RKO (cell line): ENCODE measurements around the gene RNF223.
"Not testable (repeated sequence)": the region's sequence is repeated elsewhere in the genome, so short reads cannot be mapped to it uniquely, and the experiment has no call there.

Source experiments
- DNase-seq: peaks from one replicate; pipeline ENCODE4 v3.0.0-alpha.2; 2016; ENCODE audit warnings: low spot score

Gene RNF223

DNA sequence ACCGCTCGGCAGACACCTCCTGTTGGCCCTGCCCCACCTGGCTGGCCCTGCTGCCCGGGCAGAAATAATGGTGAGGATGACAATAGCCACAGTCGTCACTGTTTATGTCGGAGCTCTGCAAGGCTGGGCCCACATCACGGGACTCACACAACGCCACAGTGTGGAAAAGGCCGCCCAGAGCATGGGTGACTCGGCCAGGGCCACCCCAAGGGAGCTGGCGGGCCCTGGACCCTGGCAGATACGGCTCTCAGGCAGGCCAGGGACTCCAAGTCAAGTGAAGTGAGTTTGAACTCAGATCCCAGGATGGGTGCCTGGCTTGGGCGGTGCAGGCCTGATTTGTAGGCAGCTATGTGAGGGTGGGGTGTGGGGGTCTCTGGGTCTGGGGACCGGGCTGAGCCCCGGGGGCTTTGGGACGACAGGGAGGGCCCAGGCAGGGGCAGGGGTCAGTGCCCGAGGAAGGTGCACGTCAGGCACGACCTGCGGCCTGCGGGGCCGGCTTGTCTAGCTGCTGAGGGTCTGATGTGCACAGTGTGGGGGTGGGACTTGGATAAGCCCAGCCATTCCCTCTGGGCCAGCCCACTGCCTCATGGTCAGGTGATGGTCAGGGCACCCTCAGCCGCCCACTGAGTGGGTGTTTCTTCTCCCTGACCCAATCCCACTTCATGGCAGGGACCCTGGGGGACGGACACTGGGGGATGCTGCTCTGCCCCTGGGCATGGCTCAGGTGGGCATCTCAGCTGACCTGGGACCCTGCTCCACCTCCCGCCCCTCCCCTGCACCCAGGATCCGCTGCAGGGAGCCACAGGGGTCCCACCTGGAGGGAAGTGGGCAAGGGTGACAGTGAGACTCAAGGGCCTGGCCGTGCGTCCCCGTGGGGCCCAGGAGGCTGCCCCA lies 1.0 kb downstream of the RNF223 start:
- DNase-seq = no peak

DNA sequence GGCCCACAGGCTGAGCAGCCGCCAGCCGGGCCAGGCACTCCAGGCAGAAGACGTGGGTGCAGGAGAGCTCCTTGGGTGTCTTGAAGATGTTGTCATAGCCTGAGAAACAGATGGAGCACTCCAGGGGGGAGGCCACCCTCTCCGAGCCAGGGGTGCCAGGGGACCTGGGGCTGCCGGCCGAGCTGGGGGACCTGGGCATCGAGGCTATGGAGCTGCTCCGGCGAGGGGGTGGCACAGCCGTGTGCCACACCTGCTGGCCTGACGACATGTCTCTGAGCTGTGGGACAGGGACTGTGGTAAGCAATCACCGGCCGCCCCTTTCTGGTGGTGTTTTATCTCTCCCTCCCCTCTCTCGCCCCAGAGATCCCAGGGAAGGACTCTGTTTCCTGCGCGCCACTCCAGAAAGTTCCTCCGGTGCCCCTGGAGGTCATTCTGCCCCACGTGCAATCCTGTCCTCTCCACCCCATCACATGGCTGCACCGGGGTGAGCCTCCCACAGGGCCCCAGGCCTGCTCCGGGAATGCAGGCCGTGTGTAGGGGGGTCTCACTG lies 1.7 kb downstream of the RNF223 start:
- no peak for DNase-seq

DNA sequence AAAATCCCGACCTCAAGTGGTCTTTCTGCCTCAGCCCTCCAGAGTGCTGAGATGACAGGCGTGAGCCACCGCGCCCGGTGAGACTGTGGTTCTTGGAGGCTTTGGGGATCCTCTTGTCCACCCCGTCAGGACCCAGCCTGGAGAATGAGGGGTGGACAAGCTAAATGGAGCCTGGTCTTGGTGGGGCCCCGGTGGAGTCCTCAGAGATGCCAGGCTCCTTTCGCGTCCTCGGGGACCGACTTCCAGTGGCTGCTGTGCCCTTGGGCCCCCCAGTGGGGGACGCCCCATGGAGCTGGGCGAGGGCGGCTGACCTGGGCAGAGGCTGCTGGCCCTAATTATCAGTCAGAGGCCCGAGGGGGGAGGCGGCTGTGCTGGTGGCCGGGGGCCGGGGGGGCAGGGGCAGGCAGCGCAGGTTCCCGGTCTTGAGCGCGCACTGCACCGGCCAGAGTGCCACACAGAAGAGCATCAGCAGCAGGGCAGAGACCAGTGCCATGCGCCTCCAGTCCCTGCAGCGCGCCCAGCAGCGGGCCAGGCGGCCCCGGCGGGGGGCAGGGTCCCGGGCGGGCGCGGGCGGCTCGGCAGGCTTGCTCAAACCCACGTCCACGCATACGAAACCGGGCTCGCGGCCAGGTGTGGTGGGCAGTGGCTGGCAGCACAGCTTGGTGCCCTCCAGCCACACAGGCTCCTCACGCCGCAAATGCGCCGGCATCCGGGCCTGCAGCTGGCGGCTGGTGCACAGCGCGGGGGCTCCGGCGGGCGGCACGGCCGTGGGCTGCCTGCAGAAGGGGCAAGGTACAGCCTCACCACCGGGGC lies 2.4 kb downstream of the RNF223 start:
- no peak for DNase-seq

DNA sequence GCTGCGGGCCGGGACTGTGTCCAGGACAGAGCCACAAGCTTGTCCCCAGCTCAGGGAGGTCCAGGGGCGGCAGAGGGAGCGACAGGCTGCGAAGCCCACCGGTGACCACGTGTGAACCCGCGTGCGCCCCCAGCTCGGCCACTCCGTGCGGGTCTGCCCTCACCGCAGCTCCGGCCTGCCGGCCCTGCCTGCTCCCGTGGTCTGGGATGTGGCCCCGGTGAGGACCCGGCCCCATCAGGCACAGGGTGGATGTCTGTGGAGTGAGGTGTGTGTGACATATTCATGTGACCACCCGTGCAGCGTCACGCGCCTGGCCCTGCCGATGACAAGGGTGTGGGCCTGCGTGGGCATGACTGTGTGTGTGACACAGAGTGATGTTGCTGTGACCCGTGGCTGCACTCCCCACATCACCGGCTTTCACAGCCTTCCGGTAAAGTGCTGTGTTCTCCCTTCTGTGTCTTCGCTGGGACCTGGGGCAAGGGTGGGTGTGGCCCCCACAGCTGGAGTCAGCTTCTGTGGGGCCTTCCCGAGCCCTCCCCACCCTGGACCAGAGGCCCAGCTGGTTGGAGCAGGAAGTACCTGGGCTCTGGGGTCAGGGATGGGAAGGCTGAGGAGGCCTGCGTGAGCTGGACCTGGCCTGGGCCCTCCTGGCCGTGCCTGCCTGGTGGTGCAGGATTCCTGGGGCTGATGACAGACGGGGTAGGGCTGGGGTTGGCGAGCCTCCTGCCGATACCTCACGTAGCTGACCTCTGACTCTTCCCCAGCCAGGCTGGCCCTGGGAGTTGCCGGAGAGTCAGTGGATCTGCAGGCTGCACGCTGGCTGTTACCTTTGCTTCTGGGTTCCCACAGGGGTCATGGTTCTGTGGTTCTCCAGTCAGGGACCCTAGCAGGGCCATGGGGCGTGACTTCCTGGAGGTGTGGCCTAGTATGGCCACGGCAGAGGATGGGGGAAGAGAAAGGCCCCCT lies 4.1 kb downstream of the RNF223 start:
- DNase-seq = no peak

DNA sequence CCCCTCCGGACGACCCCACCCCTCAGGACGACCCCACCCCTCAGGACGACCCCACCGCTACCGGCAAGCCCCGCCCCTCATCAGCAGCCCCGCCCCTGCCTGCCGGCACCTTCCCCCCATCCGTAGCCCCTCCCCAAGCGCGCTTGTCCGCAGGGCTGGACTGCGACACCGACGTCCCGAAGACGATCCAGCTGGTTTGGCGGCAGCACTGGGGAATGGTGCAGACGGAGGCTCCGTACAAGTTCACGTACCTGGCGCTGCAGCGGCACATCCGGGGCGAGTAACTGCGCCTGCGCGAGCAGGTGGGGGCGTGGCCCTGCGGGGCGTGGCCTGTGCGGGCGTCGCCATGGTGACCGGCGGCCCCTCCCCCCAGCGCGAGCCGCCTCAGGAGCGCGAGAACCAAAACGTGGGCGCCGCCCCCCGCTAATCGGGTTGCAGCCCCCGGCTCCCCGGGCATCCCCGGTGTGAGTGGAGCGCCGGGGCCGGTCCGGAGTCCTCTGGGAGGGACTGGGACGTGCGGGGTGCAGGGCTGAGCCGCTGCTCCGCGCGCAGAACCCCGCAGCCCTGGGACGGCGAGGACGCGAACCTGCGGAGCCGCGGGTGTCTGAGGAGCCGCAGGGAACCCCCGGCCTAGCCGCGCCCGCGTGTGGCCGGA lies 4.9 kb downstream of the RNF223 start:
- peak; percentile 62 for DNase-seq

DNA sequence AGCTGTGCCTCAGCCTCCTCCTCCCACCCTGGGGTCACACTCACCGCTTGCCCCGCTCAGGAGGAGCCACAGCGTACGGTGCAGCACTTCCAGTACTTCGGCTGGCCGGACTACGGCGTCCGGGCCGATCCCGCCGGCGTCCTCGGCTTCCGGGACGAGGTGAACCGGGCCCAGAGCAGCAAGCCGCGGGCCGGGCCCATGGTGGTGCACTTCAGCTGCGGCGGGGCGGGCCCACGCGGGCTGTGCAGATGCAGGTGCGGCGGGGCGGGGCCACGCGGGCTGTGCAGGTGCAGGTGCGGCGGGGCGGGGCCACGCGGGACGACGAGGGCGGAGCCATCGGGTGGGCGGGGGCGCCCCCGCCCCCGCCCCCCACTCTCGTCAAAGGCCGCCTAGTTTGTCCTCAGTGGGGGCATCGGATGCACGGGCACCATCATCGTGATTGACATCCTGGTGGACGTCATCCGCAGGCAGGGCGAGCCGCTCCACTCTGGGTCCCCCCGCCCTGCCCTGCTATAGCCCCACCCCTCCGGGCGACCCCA lies 5.5 kb downstream of the RNF223 start:
- no peak for DNase-seq

DNA sequence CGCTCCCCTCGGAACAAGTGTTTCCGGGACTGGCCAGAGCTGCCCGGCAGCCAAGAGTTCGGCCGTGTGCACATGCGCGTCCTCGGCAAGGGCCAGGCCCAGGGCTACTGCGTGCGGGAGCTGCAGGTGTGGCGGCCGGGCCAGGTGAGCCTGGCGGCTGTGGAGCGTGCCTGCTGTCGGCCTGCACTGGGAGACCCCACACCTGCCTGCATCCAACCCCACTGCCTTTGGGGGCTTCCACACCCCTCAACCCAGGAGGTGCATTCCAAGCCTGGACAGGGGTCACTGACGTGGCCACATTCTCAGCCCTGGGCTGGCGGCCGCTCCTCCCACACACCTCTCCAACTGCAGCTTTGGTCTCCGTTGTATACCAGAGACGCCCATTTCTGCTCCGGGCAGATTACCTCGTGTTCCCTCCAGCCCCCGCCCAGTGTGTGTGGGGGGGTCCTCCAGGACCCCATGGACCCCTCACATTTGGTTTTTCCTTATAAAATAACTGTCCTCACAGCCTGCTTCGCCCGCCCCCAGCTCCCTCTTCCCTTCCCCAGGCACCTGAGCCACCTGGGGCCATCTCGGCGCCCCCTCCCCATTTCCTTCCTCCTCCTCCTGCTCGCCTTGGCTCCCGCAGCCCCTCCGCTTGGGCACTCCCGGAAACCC lies 6.1 kb downstream of the RNF223 start:
- no peak for DNase-seq

DNA sequence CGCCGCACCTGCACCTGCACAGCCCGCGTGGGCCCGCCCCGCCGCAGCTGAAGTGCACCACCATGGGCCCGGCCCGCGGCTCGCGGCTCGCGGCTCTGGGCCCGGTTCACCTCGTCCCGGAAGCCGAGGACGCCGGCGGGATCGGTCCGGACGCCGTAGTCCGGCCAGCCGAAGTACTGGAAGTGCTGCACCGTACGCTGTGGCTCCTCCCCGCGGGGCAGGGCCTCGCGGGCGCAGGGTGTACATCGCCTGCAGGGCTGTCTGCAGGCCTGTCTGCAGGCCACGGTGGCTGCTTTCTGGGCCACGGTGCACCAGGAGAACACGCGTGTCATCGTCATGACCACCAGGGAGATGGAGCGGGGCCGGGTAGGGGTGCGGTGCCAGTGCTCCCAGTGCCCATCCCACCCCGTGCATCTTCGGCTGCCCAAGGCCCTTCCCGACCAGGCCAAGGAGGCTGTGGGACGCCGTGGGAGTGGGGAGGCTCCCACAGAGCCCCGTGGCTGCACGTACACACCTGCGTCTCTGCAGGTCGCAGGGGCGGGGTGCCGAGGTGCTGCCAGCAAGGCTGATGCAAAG lies 6.7 kb downstream of the RNF223 start:
- no peak for DNase-seq

DNA sequence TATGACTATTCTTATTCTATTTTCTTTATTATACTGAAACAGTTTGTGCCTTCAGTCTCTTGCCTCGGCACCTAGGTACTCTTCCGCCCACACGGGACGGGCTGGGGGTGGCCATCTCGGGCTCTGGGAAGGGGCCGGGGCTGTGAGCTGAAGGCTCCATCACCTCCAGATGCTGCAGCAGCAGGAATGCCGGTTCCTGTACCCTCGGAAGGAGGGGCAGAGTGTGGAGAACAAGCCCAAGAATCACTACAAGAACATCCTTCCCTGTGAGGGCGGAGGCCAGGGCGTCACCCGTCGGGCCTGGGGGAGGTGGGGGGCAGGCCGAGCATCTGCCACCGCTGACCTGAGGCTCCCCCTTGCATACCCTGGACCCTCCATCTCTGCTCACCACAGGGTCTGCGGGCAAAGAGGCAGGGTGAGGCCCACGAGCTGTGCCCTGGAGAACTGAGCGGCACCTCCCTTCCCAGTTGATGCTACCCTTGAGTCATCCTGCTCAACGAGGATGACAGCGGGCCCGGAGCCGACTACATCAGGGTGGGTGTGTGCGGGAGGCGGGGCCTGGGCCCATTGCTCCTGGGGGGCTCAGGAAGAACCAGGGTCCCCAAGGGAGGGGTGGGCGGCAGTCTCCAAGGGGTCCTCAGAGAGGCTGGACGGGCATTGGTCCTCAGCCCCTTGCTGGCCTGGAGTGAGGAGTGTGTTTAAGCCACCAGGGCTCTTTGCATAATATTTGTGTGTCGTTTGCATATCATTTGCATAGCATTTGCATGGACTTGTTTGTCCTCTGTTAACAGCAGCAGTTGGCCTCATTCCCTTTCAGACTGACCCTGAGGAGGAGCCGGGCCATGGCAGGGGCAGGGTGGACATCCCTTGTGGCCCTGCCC lies 7.5 kb downstream of the RNF223 start:
- DNase-seq = no peak

DNA sequence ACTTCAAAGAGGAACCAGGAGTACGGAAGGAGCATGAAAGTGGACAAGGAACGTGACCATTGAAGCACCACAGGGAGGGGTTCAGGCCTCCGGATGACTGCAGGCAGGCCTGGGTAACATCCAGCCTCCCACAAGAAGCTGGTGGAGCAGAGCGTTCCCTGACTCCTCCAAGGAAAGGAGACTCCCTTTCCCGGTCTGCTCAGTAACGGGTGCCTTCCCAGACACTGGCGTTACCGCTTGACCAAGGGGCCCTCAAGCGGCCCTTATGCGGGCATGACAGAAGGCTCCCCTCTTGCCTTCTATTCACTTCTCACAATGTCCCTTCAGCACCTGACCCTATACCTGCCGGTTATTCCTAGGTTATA lies 8.2 kb downstream of the RNF223 start:
- DNase-seq = not testable (repeated sequence)

DNA sequence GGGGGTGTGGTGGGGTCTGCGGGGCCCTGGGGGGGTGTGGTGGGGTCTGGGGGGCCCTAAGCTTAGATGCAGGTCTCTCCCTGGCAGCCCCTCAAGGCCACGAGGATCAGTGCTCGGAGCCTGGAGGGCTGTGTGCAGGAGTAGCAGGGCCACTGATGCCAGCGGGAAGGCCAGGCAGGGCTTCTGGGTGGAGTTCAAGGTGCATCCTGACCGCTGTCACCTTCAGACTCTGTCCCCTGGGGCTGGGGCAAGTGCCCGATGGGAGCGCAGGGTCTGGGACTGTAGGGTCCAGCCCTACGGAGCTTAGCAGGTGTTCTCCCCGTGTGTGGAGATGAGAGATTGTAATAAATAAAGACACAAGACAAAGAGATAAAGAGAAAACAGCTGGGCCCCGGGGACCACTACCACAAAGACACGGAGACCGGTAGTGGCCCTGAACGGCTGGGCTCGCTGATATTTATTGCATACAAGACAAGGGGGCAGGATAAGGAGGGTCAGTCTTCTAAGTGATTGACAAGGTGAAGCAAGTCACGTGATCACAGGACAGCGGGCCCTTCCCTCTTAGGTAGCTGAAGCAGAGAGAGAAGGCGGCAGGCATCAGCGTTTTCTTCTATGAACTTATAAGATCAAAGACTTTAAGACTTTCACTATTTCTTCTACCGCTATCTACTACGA lies 8.7 kb downstream of the RNF223 start:
- no peak for DNase-seq

DNA sequence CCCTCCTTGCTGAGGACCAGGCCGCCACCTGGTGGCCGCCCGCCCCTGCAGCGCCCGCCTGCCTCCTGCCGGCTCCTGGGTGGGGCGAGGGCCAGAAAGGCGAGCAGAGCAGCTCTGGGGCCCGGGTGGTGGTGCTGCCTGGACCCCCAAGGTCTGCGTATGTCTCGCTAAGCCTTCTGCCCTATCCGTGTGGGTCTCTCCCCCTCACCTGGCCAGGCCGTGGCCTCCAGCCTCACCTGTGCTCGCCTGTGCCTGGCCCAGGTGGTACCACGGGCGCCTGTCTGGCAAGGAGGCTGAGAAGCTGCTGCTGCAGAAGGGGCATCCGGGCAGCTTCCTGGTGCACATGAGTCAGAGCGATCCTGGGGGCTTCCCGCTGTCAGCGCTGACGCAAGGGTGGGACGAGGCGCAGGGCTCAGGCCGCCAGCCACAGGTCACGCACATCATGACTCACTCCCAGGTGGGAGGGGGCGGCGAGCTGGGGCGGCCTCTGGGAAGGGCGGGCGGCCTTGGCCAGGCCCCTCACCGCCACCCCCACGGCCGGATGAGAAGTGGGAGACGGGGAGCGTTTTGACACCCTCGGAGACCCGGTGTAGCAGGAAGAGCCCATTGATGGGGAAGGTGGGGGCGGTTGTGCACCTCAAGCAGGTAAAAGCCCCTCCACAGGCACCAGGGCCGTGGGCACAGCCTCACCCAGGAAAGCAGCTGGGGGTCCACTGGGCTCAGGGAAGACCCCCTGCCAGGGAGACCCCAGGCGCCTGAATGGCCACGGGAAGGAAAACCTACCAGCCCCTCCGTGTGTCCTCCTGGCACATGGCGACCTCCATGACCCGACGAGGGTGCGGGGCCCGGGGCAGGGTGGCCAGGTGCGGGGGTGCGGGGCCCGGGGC lies 9.9 kb downstream of the RNF223 start:
- peak; percentile 90 for DNase-seq

DNA sequence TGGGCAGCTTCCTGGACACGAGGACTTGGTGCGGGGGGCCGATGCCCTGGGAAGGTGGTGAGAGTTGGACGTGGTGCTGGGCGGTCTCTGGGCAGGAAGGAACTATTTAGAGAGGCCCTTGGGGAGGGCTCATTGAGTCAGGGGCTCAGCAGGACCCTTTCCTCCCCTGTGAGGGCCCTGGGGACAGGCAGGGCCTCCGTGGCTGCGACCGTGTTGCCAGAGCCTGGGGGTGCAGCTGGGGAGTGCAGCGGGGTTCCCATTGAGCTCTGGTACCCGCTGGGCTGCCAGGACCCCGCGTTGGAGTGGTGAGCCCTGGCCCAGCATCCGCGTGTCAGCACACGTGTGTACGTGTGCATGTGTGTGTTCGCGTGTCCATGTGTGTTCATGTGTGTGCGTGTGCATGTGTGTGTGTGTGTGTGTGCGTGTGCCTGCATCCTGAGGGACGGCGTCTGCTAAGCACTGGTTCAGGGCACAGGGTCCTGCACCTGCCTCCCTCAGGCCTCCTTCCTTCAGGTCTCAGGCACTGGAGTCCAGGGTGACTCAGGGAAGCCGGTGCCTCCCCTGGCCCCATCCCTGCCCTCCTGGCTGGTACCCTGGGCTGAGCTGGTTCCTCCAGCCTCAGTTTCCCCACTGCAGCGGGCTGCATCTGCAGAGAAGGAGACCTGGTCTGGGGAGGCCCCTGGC lies 10.7 kb downstream of the RNF223 start:
- DNase-seq = no peak

DNA sequence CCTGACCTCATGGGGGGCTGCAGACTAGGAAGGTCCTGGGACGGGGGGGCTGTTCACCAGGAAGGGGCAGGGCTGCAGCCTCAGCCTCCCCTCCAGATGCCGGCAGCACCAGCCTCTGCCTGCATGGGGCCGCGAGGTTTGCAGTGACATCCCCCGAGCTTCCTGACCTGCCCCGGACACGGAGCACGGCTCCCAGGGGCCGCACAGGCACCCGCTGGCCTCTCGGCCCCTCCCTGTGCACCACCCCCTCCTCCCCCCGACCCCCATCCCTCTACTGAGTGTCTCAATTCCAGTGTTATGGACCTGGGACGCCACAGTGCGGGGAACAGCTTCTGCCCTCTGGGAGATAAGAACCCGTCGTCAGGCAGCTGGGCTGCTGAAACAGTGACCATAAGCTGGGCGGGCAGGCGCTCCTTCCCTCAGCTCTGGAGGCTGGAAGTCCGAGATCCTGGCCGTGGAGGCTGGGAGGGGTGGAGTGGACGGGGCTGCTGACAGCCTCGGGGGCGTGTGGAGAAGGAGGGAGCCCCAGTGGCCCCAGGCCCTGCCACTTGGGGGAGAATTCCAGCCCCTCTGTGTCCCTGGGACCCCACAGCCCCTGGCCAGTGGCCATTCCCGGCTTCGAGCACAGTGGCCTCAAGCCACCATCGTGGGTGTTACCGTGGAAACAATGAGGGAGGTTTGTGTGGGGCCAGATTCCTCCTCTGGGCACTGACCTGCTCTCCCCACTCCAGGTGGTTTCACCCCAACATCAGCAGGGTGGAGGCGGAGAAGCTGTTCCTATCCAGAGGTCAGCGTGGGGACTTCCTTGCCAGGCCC lies 11.6 kb downstream of the RNF223 start:
- DNase-seq = no peak

DNA sequence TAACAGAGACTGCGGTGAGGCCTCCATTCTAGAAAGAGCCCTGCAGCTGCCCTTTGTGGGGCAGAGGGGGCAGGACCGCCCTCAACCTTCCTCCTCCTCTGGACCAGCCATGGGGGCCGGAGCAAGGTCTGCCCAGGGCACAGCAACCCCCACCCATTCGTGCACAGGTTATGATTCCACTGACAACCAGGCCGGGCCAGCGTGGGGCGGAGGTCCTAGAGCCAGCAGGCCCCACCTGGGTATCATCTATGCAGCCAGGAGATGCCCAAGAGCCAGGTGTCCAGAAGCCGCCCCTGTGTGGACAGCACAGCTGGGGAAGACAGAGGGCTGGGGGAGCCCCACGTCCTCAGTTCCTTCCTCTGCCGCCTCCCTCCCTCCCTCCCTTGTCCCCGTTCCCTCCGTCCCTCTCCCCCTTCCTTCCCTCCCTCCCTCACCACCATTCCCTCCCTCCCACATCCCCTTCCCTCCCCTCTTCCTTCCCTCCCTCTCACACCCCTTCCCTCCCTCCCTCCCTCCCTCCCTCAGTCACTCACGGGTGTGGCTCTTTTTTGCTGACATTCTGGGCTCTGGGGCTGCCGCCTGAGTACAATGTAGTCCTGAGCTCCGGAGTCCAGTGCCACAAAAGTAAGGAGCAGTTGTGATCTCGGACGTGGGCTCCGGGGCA lies 12.3 kb downstream of the RNF223 start:
- no peak for DNase-seq
